ENCODE results near the gene PHTF2. TPM values are rescaled to one million over a fixed set of nuclear protein-coding genes. Genes with fewer than 3 reads are reported as not detected.

PHTF2 gene
- total and polyA plus RNA-seq, 7 experiments from 2014 or later: 5.9 to 42.1 (median 20.4) TPM

DNA sequence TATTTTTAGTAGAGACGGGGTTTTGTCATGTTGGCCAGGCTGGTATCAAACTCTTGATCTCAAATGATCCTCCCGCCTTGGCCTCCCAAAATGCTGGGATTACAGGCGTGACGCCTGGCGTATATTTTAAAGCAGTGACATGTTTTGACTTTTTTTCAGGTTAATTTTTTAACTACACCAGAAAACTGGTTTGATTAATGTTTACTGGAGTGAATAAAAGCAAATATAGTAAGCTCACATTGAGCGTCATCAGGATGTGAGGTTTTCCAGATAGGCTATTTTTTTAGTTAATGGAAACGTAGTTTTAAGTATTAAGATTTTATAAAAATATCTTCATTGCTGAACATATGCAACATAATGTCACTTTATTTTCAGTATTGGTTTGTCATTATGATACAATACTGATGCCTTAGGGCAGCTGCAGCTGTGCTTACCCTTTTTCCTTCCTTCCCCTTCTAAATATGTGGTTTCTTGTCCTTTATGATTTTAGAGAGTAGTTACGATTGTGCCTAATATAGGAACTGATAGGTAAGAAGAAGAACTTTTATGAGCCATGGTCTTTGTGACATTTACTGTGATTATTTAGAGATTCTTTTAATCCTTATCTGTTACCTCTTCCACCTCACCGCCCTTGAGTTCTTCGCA is 37.6 kb upstream of the PHTF2 start:
- Histone ChIP-seq H3K4me3 (ENCODE audit: low read length) (no peak overlapping the region), H3K9me3 (ENCODE audit: control insufficient read depth in 2 of 3, low read length in 3 of 3) (no peaks in the 10 kb centered on the region), H3K36me3 (ENCODE audit: control insufficient read depth in 2 of 3, insufficient read depth in 3 of 3, low read length in 3 of 3) (no peaks in the 10 kb centered on the region), H3K27ac (ENCODE audit: low read depth, low read length) (no peak overlapping the region), H3K27me3 (ENCODE audit: control insufficient read depth in 2 of 2, insufficient read depth in 2 of 2, low read length in 2 of 2) (no peaks in the 10 kb centered on the region), H3K4me1 (ENCODE audit: control insufficient read depth in 2 of 2, insufficient read depth in 2 of 2, low read length in 2 of 2) (peaks cover 0 to 9% of the 10 kb centered on the region in 2 donors)
- ChIA-PET POLR2A (no interaction called here), CTCF (interaction anchor here (1.3 to 3.5 kb wide), 3 partner anchors 10 to 111 kb away, joined by 5 to 67 read pairs (median 34); no protein-coding TSS in a partner anchor)
- no peaks in the 10 kb centered on the region for H3K9me3 Mint-ChIP-seq
- H3K4me3 Mint-ChIP-seq: no peak overlapping the region
- no peak for DNase-seq
- ATAC-seq: no peak
- no peaks in the 10 kb centered on the region for H3K27me3 Mint-ChIP-seq
- intact Hi-C loops (cut with micrococcal nuclease): loop anchor here in 1 of 2 donors (5.0 kb wide), 1 partner anchor 176 kb away; no protein-coding TSS in a partner anchor
- H3K36me3 Mint-ChIP-seq: peaks cover 0 to 11% (median 4%) of the 10 kb centered on the region in 5 donors
- H3K4me1 Mint-ChIP-seq: peaks cover 15 to 69% (median 57%) of the 10 kb centered on the region in 7 donors
- H3K27ac Mint-ChIP-seq: no peak overlapping the region

DNA sequence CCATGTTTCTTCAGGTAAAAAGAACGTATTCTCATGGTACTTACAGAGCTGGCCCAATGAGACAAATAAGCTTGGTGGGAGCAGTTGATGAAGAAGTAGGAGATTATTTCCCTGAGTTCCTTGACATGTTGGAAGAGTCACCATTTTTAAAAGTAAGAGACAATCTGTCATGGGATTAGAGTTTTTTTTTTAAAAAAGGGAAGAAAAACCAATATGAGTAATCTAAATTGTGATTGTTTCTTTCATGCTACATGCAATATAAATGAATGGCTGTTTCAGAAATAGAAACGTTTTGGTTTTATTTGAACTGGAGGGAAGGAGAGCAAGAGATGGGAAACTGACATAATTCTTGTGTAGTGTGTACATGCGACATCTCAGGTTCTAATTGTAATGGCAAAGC is 33.1 kb upstream of the PHTF2 start:
- DNase-seq: no peak
- Mint-ChIP-seq H3K9me3 (no peaks in the 10 kb centered on the region), H3K36me3 (peaks cover 0 to 14% (median 10%) of the 10 kb centered on the region in 5 donors), H3K4me1 (peaks cover 2 to 48% (median 42%) of the 10 kb centered on the region in 7 donors), H3K4me3 (no peak overlapping the region), H3K27me3 (no peaks in the 10 kb centered on the region), H3K27ac (peak overlapping the region in 1 of 9 donors; percentile 64)
- no peak for ATAC-seq
- Histone ChIP-seq H3K4me3 (ENCODE audit: low read length) (no peak overlapping the region), H3K27me3 (ENCODE audit: control insufficient read depth in 2 of 2, insufficient read depth in 2 of 2, low read length in 2 of 2) (no peaks in the 10 kb centered on the region), H3K27ac (ENCODE audit: low read depth, low read length) (no peak overlapping the region), H3K9me3 (ENCODE audit: control insufficient read depth in 2 of 3, low read length in 3 of 3) (no peaks in the 10 kb centered on the region), H3K4me1 (ENCODE audit: control insufficient read depth in 2 of 2, insufficient read depth in 2 of 2, low read length in 2 of 2) (no peaks in the 10 kb centered on the region), H3K36me3 (ENCODE audit: control insufficient read depth in 2 of 3, insufficient read depth in 3 of 3, low read length in 3 of 3) (peaks cover 0 to 6% (median 0%) of the 10 kb centered on the region in 3 experiments)
- POLR2A ChIA-PET: interaction anchor here (0.6 to 0.7 kb wide), 2 partner anchors 10 to 14 kb away, joined by 3 to 7 read pairs; no protein-coding TSS in a partner anchor
- CTCF ChIA-PET: no interaction called here
- intact Hi-C loops (cut with micrococcal nuclease): no loop called here

DNA sequence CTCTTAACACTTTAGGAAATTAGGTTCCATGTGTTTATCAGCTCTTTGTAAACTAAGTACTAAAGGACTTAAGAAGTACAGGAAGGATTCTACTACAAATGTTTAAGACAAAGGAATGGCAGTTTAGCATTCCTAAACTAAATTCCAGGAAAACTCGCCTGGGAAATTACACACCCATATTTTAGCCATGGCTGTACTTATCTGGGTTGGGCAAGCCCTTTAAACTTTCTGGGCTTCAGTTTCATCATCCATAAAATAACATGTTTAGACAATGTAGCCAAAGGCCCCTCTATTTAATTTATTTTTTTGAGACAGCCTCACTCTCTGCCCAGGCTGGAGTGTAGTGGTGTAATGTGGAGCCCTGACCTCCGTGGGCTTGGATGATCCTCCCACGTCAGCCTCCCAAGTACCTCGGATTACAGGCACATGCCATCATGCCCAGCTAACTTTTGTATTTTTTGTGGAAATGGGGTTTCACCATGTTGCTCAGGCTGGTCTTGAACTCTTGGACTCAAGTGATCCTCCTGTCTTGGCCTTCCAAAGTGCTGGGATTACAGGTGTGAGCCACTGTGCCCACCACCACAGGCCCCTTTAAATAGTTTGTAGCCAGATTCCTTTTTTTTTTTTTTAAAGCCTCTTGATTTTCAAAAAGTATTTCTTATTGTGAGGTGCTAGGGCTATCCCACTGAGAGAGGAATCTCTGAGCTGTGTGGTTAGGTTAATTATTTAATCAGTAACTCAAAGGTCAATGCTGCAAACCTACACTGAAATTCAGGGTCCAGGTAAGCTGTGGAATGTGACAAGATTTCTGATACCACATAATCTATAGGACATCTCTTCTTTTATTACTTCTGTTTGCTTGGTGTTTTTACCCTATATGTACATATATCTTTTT is 32.4 kb upstream of the PHTF2 start:
- Mint-ChIP-seq H3K27me3 (no peaks in the 10 kb centered on the region), H3K36me3 (peaks cover 0 to 18% (median 14%) of the 10 kb centered on the region in 5 donors)

DNA sequence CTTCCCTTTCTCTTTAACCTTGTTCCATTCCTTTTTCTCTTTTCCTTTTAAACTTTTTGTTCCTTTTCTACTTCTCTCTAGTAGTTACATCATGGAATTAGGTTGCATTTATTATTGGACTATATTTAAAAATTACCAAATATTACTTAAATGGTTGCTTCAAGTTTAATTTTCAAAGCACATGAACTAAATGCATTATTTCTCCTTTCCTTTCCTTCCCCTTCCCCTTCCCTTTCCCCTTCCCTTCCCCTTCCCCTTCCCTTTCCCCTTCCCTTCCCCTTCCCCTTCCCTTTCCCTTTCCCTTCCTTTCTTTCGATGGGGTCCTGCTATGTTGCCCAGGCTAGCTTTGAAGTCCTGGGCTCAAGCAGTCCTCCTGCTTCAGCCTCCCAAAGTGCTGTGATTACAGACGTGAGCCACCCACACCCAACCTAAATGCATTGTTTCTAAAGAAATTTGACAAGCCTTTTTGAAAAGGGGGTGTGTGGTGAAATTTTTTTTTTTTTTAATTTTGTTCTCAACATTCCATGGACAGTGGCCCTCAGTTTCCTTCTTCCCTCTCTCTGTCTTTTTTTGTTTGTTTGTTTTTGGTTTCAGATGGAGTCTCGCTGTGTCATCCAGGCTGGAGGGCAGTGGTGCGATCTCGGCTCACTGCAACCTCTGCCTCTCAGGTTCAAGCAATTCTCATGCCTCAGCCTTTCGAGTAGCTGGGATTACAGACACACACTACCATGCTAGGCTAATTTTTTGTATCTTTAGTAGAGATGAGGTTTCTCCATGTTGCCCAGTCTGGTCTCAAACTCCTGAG is 31.6 kb upstream of the PHTF2 start:
- no peak overlapping the region for H3K4me3 ChIP-seq (ENCODE audit: low read length)
- H3K36me3 ChIP-seq (ENCODE audit: control insufficient read depth in 2 of 3, insufficient read depth in 3 of 3, low read length in 3 of 3): peaks cover 0 to 6% (median 0%) of the 10 kb centered on the region in 3 experiments
- Mint-ChIP-seq H3K9me3 (no peaks in the 10 kb centered on the region), H3K27me3 (no peaks in the 10 kb centered on the region), H3K36me3 (peaks cover 0 to 18% (median 14%) of the 10 kb centered on the region in 5 donors), H3K27ac (peak overlapping the region in 4 of 9 donors; percentile 38 to 65 (median 61)), H3K4me3 (no peak overlapping the region), H3K4me1 (peaks cover 2 to 50% (median 38%) of the 10 kb centered on the region in 7 donors)
- intact Hi-C loops (cut with micrococcal nuclease): no loop called here
- ChIA-PET POLR2A (interaction anchor here (0.7 kb wide), 1 partner anchor 203 kb away, joined by 3 read pairs; no protein-coding TSS in a partner anchor), CTCF (interaction anchor here (0.9 kb wide), 1 partner anchor 116 kb away, joined by 3 read pairs; no protein-coding TSS in a partner anchor)
- H3K27ac ChIP-seq (ENCODE audit: low read depth, low read length): no peak overlapping the region
- ATAC-seq (no peak), DNase-seq (no peak)
- H3K9me3 ChIP-seq (ENCODE audit: control insufficient read depth in 2 of 3, low read length in 3 of 3): no peaks in the 10 kb centered on the region
- H3K27me3 ChIP-seq (ENCODE audit: control insufficient read depth in 2 of 2, insufficient read depth in 2 of 2, low read length in 2 of 2): no peaks in the 10 kb centered on the region
- no peaks in the 10 kb centered on the region for H3K4me1 ChIP-seq (ENCODE audit: control insufficient read depth in 2 of 2, insufficient read depth in 2 of 2, low read length in 2 of 2)

More for the DNA sequence above, 32.4 kb upstream of the PHTF2 start:
- ATAC-seq (no peak), DNase-seq (no peak)
- Mint-ChIP-seq H3K4me1 (peaks cover 2 to 50% (median 44%) of the 10 kb centered on the region in 7 donors), H3K9me3 (no peaks in the 10 kb centered on the region), H3K27ac (peak overlapping the region in 1 of 9 donors; percentile 65), H3K4me3 (no peak overlapping the region)
- POLR2A ChIA-PET: interaction anchor here (0.6 to 0.7 kb wide), 3 partner anchors 11 to 202 kb away, joined by 3 to 7 read pairs (median 3); no protein-coding TSS in a partner anchor
- Histone ChIP-seq H3K27ac (ENCODE audit: low read depth, low read length) (no peak overlapping the region), H3K36me3 (ENCODE audit: control insufficient read depth in 2 of 3, insufficient read depth in 3 of 3, low read length in 3 of 3) (peaks cover 0 to 6% (median 0%) of the 10 kb centered on the region in 3 experiments), H3K9me3 (ENCODE audit: control insufficient read depth in 2 of 3, low read length in 3 of 3) (no peaks in the 10 kb centered on the region), H3K27me3 (ENCODE audit: control insufficient read depth in 2 of 2, insufficient read depth in 2 of 2, low read length in 2 of 2) (no peaks in the 10 kb centered on the region), H3K4me1 (ENCODE audit: control insufficient read depth in 2 of 2, insufficient read depth in 2 of 2, low read length in 2 of 2) (no peaks in the 10 kb centered on the region), H3K4me3 (ENCODE audit: low read length) (no peak overlapping the region)
- intact Hi-C loops (cut with micrococcal nuclease): no loop called here
- CTCF ChIA-PET: no interaction called here

DNA sequence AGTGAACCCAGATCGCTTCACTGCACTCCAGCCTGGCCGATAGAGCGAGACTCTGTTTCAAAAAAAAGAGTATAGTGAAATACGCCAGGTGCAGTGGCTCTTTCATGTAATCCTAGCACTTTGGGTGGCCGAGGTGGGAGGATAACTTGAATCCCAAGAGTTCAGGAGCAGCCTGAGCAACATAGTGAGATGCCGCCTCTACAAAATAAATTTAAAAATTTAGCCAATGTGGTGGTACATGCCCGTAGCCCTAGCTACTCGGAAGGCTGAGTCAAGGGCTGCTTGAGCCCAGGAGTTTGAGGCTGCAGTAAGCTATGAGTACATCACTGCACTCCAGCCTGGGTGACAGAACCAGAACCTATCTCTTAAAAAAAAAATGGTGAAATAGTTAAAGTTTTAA is 28.3 kb upstream of the PHTF2 start:
- no peak for ATAC-seq
- Histone ChIP-seq H3K27ac (ENCODE audit: low read depth, low read length) (no peak overlapping the region), H3K27me3 (ENCODE audit: control insufficient read depth in 2 of 2, insufficient read depth in 2 of 2, low read length in 2 of 2) (no peaks in the 10 kb centered on the region), H3K9me3 (ENCODE audit: control insufficient read depth in 2 of 3, low read length in 3 of 3) (no peaks in the 10 kb centered on the region), H3K4me1 (ENCODE audit: control insufficient read depth in 2 of 2, insufficient read depth in 2 of 2, low read length in 2 of 2) (no peaks in the 10 kb centered on the region), H3K36me3 (ENCODE audit: control insufficient read depth in 2 of 3, insufficient read depth in 3 of 3, low read length in 3 of 3) (peaks cover 0 to 16% (median 16%) of the 10 kb centered on the region in 3 experiments), H3K4me3 (ENCODE audit: low read length) (no peak overlapping the region)
- Mint-ChIP-seq H3K4me3 (no peak overlapping the region), H3K4me1 (peaks cover 2 to 30% (median 14%) of the 10 kb centered on the region in 7 donors), H3K27me3 (no peaks in the 10 kb centered on the region), H3K9me3 (no peaks in the 10 kb centered on the region), H3K27ac (peak overlapping the region in 1 of 9 donors; percentile 35), H3K36me3 (peaks cover 0 to 25% (median 15%) of the 10 kb centered on the region in 5 donors)
- intact Hi-C loops (cut with micrococcal nuclease): no loop called here
- no peak for DNase-seq
- CTCF ChIA-PET: interaction anchor here (2.4 kb wide), 1 partner anchor 119 kb away, joined by 8 read pairs; no protein-coding TSS in a partner anchor
- POLR2A ChIA-PET: no interaction called here

DNA sequence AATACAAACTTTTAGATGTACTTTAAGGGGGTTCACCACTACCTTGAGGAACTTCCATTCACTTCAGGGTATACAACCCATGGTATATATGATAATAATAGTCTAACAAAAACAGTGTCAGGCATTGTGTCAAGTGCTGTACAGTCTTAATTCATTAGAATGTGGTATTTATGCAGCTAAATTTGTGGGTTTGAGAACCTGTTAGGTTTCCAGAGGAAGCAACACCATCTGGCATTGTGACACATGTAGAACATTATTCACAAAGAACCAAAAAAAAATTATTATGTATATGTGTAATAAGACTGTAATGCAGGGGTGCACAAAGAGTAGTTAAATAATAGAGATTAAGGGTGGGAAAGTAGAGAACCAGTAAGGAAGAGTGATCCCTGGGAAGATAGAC is 26.7 kb upstream of the PHTF2 start:
- CTCF ChIA-PET: interaction anchor here (2.4 kb wide), 1 partner anchor 121 kb away, joined by 8 read pairs; no protein-coding TSS in a partner anchor
- DNase-seq (no peak), ATAC-seq (no peak)
- intact Hi-C loops (cut with micrococcal nuclease): no loop called here
- H3K9me3 Mint-ChIP-seq: no peaks in the 10 kb centered on the region
- no peaks in the 10 kb centered on the region for H3K9me3 ChIP-seq (ENCODE audit: control insufficient read depth in 2 of 3, low read length in 3 of 3)
- no peaks in the 10 kb centered on the region for H3K27me3 ChIP-seq (ENCODE audit: control insufficient read depth in 2 of 2, insufficient read depth in 2 of 2, low read length in 2 of 2)
- H3K4me3 Mint-ChIP-seq: peak overlapping the region in 1 of 10 donors; percentile 9
- H3K27me3 Mint-ChIP-seq: no peaks in the 10 kb centered on the region
- POLR2A ChIA-PET: no interaction called here
- H3K36me3 ChIP-seq (ENCODE audit: control insufficient read depth in 2 of 3, insufficient read depth in 3 of 3, low read length in 3 of 3): peaks cover 0 to 29% (median 16%) of the 10 kb centered on the region in 3 experiments
- peak overlapping the region in 3 of 9 donors; percentile 17 to 41 (median 27) for H3K27ac Mint-ChIP-seq
- H3K4me1 ChIP-seq (ENCODE audit: control insufficient read depth in 2 of 2, insufficient read depth in 2 of 2, low read length in 2 of 2): no peaks in the 10 kb centered on the region
- H3K4me3 ChIP-seq (ENCODE audit: low read length): no peak overlapping the region
- H3K4me1 Mint-ChIP-seq: peaks cover 6 to 21% (median 11%) of the 10 kb centered on the region in 7 donors
- no peak overlapping the region for H3K27ac ChIP-seq (ENCODE audit: low read depth, low read length)
- peaks cover 0 to 34% (median 20%) of the 10 kb centered on the region in 5 donors for H3K36me3 Mint-ChIP-seq

Data from naive thymus-derived CD4-positive, alpha-beta T cell (primary cell).